GM10248 (cell line): ENCODE results near the gene PIP5K1C.

ENCODE experiments used
- CTCF ChIA-PET: fragments of 300-600 bp; sonication (Branson Sonifier 250); formaldehyde crosslinking; extraction: SDS; loops from one replicate; lab custom pipeline; 2021; ENCODE audit warnings: antibody characterized with exemption; lab: Yijun Ruan, JAX
- POLR2A ChIA-PET: fragments of 350-650 bp; sonication (Branson Sonifier 250); formaldehyde crosslinking; extraction: SDS; loops from one replicate; lab custom pipeline; 2020; ENCODE audit warnings: antibody characterized with exemption; lab: Yijun Ruan, JAX
- DNase-seq: peaks from one replicate; pipeline ENCODE4 v3.0.0; 2012; ENCODE audit errors: extremely low spot score
- CTCF ChIP-seq: IDR thresholded peaks from 2 replicates; pipeline ENCODE4 v1.5.1; 2012; ENCODE audit warnings: mild to moderate bottlenecking, low read depth; ENCODE audit errors: extremely low read depth, missing control alignments, control extremely low read depth

The PIP5K1C gene

GRCh38 chr19:3609779-3610719, 90.2 kb downstream of the PIP5K1C start:
- POLR2A ChIA-PET: no interaction called here
- no peak for DNase-seq
- CTCF ChIA-PET: no interaction called here
- TF ChIP-seq CTCF: no peak

GRCh38 chr19:3608750-3609322, 91.4 kb downstream of the PIP5K1C start:
- ChIA-PET POLR2A (interaction anchor here (0.6 kb wide), 1 partner anchor 91 kb away, joined by 4 read pairs; no protein-coding TSS in a partner anchor), CTCF (interaction anchor here (1.0 to 2.1 kb wide), 5 partner anchors 11 to 304 kb away, joined by 3 to 13 read pairs (median 5); partner anchors contain the start of gene GIPC3)
- no peak for DNase-seq
- no peak for TF ChIP-seq CTCF

GRCh38 chr19:3608079-3608641, 92.1 kb downstream of the PIP5K1C start:
- ChIA-PET CTCF (interaction anchor here (0.9 to 2.1 kb wide), 5 partner anchors 12 to 303 kb away, joined by 3 to 13 read pairs (median 5); partner anchors contain the start of gene GIPC3), POLR2A (interaction anchor here (0.6 kb wide), 1 partner anchor 91 kb away, joined by 4 read pairs; no protein-coding TSS in a partner anchor)
- DNase-seq: no peak

GRCh38 chr19:3607303-3608078, 92.8 kb downstream of the PIP5K1C start:
- ChIA-PET POLR2A (no interaction called here), CTCF (interaction anchor here (0.9 to 2.1 kb wide), 4 partner anchors 12 to 22 kb away, joined by 3 to 13 read pairs (median 6); partner anchors contain the start of gene GIPC3)

More at GRCh38 chr19:3608079-3608641, 92.1 kb downstream of the PIP5K1C start:
- TF ChIP-seq CTCF: no peak

GRCh38 chr19:3606690-3607289, 93.5 kb downstream of the PIP5K1C start, which contains the start of gene TBXA2R:
Gene TBXA2R (minus strand): TSS chr19:3606875. CDS start chr19:3600634, 6,241 bp downstream.
- CTCF ChIA-PET: no interaction called here
- DNase-seq: peak; percentile 84
- no peak for TF ChIP-seq CTCF
- POLR2A ChIA-PET: interaction anchor here (0.7 kb wide), 1 partner anchor 13 kb away, joined by 3 read pairs; no protein-coding TSS in a partner anchor

More at GRCh38 chr19:3607303-3608078, 92.8 kb downstream of the PIP5K1C start:
- DNase-seq: no peak
- TF ChIP-seq CTCF: no peak
